CD8-positive, alpha-beta memory T cell (primary cell): ENCODE data around the gene ABAT. TPM values are rescaled to one million over a fixed set of nuclear protein-coding genes. Genes with fewer than 3 reads are reported as not detected.
A peak's percentile ranks its signal among the peaks of the same experiment; 100 is the strongest.

Source experiments
- CTCF ChIA-PET: fragments of 350-600 bp; sonication (Branson Sonifier 250); formaldehyde crosslinking; loops from one replicate; lab custom pipeline; 2021; ENCODE audit warnings: antibody characterized with exemption; lab: Charles Lee
- POLR2A ChIA-PET: fragments of 350-600 bp; sonication (Branson Sonifier 250); formaldehyde crosslinking; loops from one replicate; lab custom pipeline; 2021; ENCODE audit warnings: antibody characterized with exemption; lab: Charles Lee
- DNase-seq, 5 donors: peaks; one replicate each; pipeline versions ENCODE4 v3.0.0 to v3.0.0-alpha.2; 2020 to 2022; ENCODE audit warnings: mixed read lengths in 1 of 5
- H3K27ac ChIP-seq: one replicate; pipeline ENCODE4 v1.7.0; 2013; ENCODE audit warnings: low read depth, mild to moderate bottlenecking, low read length, moderate library complexity
- H3K27me3 ChIP-seq: 2 replicates; pipeline ENCODE4 v1.7.0; 2013; ENCODE audit warnings: low read length, mild to moderate bottlenecking; ENCODE audit not compliant: insufficient read depth, poor library complexity, severe bottlenecking
- H3K36me3 ChIP-seq: 2 replicates; pipeline ENCODE4 v1.7.0; 2013; ENCODE audit warnings: mild to moderate bottlenecking, low read length, moderate library complexity; ENCODE audit not compliant: insufficient read depth
- H3K4me1 ChIP-seq: 2 replicates; pipeline ENCODE4 v1.7.0; 2013; ENCODE audit warnings: mild to moderate bottlenecking, low read length, moderate library complexity; ENCODE audit not compliant: insufficient read depth
- H3K4me3 ChIP-seq: 2 replicates; pipeline ENCODE4 v1.7.0; 2013; ENCODE audit warnings: mild to moderate bottlenecking, low read length
- H3K9me3 ChIP-seq: 2 replicates; pipeline ENCODE4 v1.7.0; 2013; ENCODE audit warnings: mild to moderate bottlenecking, low read length
- H3K27ac Mint-ChIP-seq, 8 donors: one replicate each; pipeline ENCODE4 v1.8.0; 2020 to 2021; ENCODE audit warnings: mixed read lengths in 8 of 8, mild to moderate bottlenecking in 6 of 8, inconsistent platforms in 3 of 8, moderate library complexity in 3 of 8
- H3K27me3 Mint-ChIP-seq, 2 donors: one replicate each; pipeline ENCODE4 v1.8.0; 2020 to 2021; ENCODE audit warnings: mixed read lengths in 2 of 2, mild to moderate bottlenecking in 1 of 2, moderate library complexity in 1 of 2
- H3K36me3 Mint-ChIP-seq, 3 donors: one replicate each; pipeline ENCODE4 v1.8.0; 2020 to 2021; ENCODE audit warnings: mixed read lengths in 3 of 3, inconsistent platforms in 1 of 3, mild to moderate bottlenecking in 1 of 3
- H3K4me1 Mint-ChIP-seq, 3 donors: one replicate each; pipeline ENCODE4 v1.8.0; 2020 to 2021; ENCODE audit warnings: mixed read lengths in 3 of 3, inconsistent platforms in 1 of 3, mild to moderate bottlenecking in 1 of 3
- H3K4me3 Mint-ChIP-seq, 7 donors: one replicate each; pipeline ENCODE4 v1.8.0; 2020 to 2021; ENCODE audit warnings: mixed read lengths in 7 of 7, mild to moderate bottlenecking in 6 of 7, moderate library complexity in 4 of 7, inconsistent platforms in 2 of 7
- H3K9me3 Mint-ChIP-seq, 5 donors: one replicate each; pipeline ENCODE4 v1.8.0; 2020 to 2022; ENCODE audit warnings: mixed read lengths in 5 of 5, mild to moderate bottlenecking in 3 of 5, moderate library complexity in 2 of 5, inconsistent platforms in 1 of 5
- polyA plus RNA-seq: library from polyadenylated mRNA; unstranded; fragments of 300-500 nt; fragmentation: Illumina TruSeq; gene quantifications from one replicate; pipeline ENCODE4 v1.2.3, GENCODE V29; 2021
- total RNA-seq, 2 experiments: library from RNA; stranded (reverse); gene quantifications; one replicate each; pipeline ENCODE4 v1.2.3, GENCODE V29; 2021

Gene ABAT
- total and polyA plus RNA-seq, 3 experiments from 2014 or later = 3.0 to 10.1 (median 9.8) TPM

DNA sequence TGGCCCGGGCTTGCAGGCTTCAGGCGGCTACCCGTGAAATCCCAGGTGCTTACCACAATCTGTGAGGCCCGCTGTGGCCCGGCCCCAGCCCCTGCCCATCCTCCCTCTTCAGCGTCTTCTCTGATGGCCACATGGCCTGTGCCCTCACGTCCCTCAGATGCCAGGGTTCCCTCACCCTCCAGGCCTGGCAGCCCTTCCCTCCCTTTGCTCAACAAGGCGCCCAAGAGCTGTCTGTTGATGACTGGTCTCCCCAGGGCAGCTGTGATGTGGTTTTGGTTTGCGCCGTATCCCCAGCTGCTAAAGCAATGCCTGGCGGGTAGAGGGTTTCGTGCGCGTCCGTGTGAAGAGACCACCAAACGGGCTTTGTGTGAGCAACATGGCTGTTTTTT lies 158.3 kb downstream of the ABAT start:
- Histone ChIP-seq H3K27ac (no peak overlapping the region), H3K27me3 (no peaks in the 10 kb centered on the region), H3K4me1 (no peaks in the 10 kb centered on the region), H3K36me3 (peaks cover 18% of the 10 kb centered on the region), H3K9me3 (no peaks in the 10 kb centered on the region), H3K4me3 (no peak overlapping the region)
- Mint-ChIP-seq H3K4me3 (peak overlapping the region in 1 of 7 donors; percentile 82), H3K4me1 (peaks cover 19 to 28% (median 27%) of the 10 kb centered on the region in 3 donors), H3K36me3 (peaks cover 5 to 41% (median 8%) of the 10 kb centered on the region in 3 donors), H3K9me3 (no peaks in the 10 kb centered on the region), H3K27me3 (no peaks in the 10 kb centered on the region), H3K27ac (peak overlapping the region in 4 of 8 donors; percentile 46 to 94 (median 69))
- DNase-seq = no peak
- ChIA-PET CTCF (no interaction called here), POLR2A (no interaction called here)

Other genes starting within 250 kb of the ABAT start
- gene TMEM114, start 84.1 kb upstream of the ABAT start, total RNA-seq = not detected
- not detected for gene TMEM114, start 84.1 kb upstream of the ABAT start, polyA plus RNA-seq
- gene METTL22, start 52.9 kb upstream of the ABAT start, total RNA-seq = 10 to 100 TPM; 21.3 to 24.1 TPM
- gene METTL22, start 52.9 kb upstream of the ABAT start, polyA plus RNA-seq = 10.8 TPM
- 10 to 100 TPM; 15.6 to 16.4 TPM for gene TMEM186, start 123.0 kb downstream of the ABAT start, total RNA-seq
- gene TMEM186, start 123.0 kb downstream of the ABAT start, polyA plus RNA-seq = 11.8 TPM
- 10 to 100 TPM; 58.9 to 63.3 TPM for gene PMM2, start 123.2 kb downstream of the ABAT start, total RNA-seq
- gene PMM2, start 123.2 kb downstream of the ABAT start, polyA plus RNA-seq = 31.2 TPM
- gene CARHSP1, start 194.4 kb downstream of the ABAT start, total RNA-seq = 10 to 100 TPM; 52.6 to 57.8 TPM
- gene CARHSP1, start 194.4 kb downstream of the ABAT start, polyA plus RNA-seq = 58.5 TPM
- not detected for gene LITAFD, start 207.7 kb downstream of the ABAT start, total RNA-seq
- not detected for gene LITAFD, start 207.7 kb downstream of the ABAT start, polyA plus RNA-seq